Esophagus squamous epithelium (tissue), 4 donors: ENCODE measurements around the gene MYOZ3.

Experiments used
- POLR2A ChIP-seq, 4 donors: fragments of 450-650 bp; IDR thresholded peaks; one replicate each; pipeline ENCODE4 v1.6.1; 2017; ENCODE audit warnings: antibody characterized with exemption in 4 of 4, mild to moderate bottlenecking in 4 of 4, moderate library complexity in 3 of 4
- TF ChIP-seq, protein P1 (sequence below), 6 experiments: fragments of 450-650 bp in 4 of 6; fragments of 200-600 bp in 2 of 6; sonication (generic) in 2 of 6; IDR thresholded peaks; one replicate each; pipeline ENCODE4 v1.5.1; 2016 to 2019; ENCODE audit warnings: antibody characterized with exemption in 6 of 6, mild to moderate bottlenecking in 4 of 6, moderate library complexity in 4 of 6

DNA sequence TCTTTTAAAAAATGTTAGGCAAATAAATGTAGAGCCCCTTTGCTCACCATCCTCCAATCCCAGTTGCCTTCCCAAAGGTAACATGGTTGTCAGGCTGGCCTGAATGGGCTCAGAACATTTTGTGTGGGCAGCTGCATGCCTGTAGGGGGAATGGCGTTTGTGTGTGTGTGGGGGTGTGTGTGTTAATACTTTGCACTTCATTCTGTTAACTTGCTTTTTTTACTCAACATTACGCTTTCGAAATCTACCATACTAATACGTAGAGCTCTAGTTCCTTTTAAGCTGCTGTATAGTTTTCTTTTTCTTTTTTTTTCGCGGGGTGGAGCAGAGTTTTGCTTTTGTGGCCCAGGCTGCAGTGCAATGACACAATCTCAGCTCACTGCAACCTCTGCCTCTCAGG, 14.0 kb downstream of the MYOZ3 start:
- TF ChIP-seq, protein P1, sequence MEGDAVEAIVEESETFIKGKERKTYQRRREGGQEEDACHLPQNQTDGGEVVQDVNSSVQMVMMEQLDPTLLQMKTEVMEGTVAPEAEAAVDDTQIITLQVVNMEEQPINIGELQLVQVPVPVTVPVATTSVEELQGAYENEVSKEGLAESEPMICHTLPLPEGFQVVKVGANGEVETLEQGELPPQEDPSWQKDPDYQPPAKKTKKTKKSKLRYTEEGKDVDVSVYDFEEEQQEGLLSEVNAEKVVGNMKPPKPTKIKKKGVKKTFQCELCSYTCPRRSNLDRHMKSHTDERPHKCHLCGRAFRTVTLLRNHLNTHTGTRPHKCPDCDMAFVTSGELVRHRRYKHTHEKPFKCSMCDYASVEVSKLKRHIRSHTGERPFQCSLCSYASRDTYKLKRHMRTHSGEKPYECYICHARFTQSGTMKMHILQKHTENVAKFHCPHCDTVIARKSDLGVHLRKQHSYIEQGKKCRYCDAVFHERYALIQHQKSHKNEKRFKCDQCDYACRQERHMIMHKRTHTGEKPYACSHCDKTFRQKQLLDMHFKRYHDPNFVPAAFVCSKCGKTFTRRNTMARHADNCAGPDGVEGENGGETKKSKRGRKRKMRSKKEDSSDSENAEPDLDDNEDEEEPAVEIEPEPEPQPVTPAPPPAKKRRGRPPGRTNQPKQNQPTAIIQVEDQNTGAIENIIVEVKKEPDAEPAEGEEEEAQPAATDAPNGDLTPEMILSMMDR (IDR thresholded peaks at IDR 0.05), result no peak
- no peak for TF ChIP-seq POLR2A (IDR thresholded peaks at IDR 0.05)
